KMS-11 (cell line): ENCODE measurements around the gene GRK5.
"Not testable (repeated sequence)": the region's sequence is repeated elsewhere in the genome, so short reads cannot be mapped to it uniquely, and the experiment has no call there.

ENCODE experiments used
- H2AFZ ChIP-seq: fragments of 200-600 bp; sonication (generic); 2 replicates; pipeline ENCODE4 v1.6.1; 2016; ENCODE audit warnings: antibody characterized with exemption, mixed run types, low read depth
- H3K27ac ChIP-seq: fragments of 200-600 bp; sonication (generic); 2 replicates; pipeline ENCODE4 v1.6.1; 2016; ENCODE audit warnings: mild to moderate bottlenecking, mixed run types
- H3K27me3 ChIP-seq: fragments of 200-600 bp; sonication (generic); 2 replicates; pipeline ENCODE4 v1.6.1; 2017; ENCODE audit warnings: mild to moderate bottlenecking, low read depth, mixed run types, moderate library complexity; ENCODE audit not compliant: insufficient read depth
- H3K36me3 ChIP-seq: fragments of 200-600 bp; sonication (generic); 2 replicates; pipeline ENCODE4 v1.6.1; 2017; ENCODE audit warnings: mild to moderate bottlenecking, mixed run types; ENCODE audit not compliant: insufficient read depth
- H3K4me1 ChIP-seq: fragments of 200-600 bp; sonication (generic); 2 replicates; pipeline ENCODE4 v1.6.1; 2016; ENCODE audit warnings: mild to moderate bottlenecking, low read depth, mixed run types; ENCODE audit not compliant: poor library complexity, severe bottlenecking
- H3K4me2 ChIP-seq: fragments of 200-600 bp; sonication (generic); 2 replicates; pipeline ENCODE4 v1.7.0; 2016; ENCODE audit warnings: mild to moderate bottlenecking, mixed run types
- H3K4me3 ChIP-seq: fragments of 200-600 bp; sonication (generic); IDR thresholded peaks from 2 replicates; pipeline ENCODE4 v1.6.1; 2017; ENCODE audit warnings: low read depth, low read length, mixed read lengths; ENCODE audit not compliant: insufficient read depth
- H3K79me2 ChIP-seq: fragments of 200-600 bp; sonication (generic); 2 replicates; pipeline ENCODE4 v1.6.1; 2016; ENCODE audit warnings: low read depth, mixed run types; ENCODE audit not compliant: insufficient read depth
- H3K9ac ChIP-seq: fragments of 200-600 bp; sonication (generic); 2 replicates; pipeline ENCODE4 v1.6.1; 2016; ENCODE audit warnings: mild to moderate bottlenecking, mixed run types
- H4K20me1 ChIP-seq: fragments of 200-600 bp; sonication (generic); 2 replicates; pipeline ENCODE4 v1.6.1; 2016; ENCODE audit warnings: mild to moderate bottlenecking, mixed run types; ENCODE audit not compliant: insufficient read depth
- CTCF ChIP-seq: fragments of 200-600 bp; sonication (generic); conservative IDR thresholded peaks from 2 replicates; pipeline ENCODE4 v1.6.1; 2017; ENCODE audit warnings: low read depth, mild to moderate bottlenecking, antibody characterized with exemption, low read length, moderate library complexity, mixed read lengths

Gene GRK5

GRCh38 chr10:119227825-119228224 is 20.5 kb downstream of the GRK5 start:
- peaks cover 7% of the 10 kb centered on the region for H3K4me1 ChIP-seq
- no peak overlapping the region for H3K4me3 ChIP-seq
- H3K79me2 ChIP-seq = no peaks in the 10 kb centered on the region
- H4K20me1 ChIP-seq = no peaks in the 10 kb centered on the region
- no peak overlapping the region for H3K4me2 ChIP-seq
- H3K27me3 ChIP-seq = no peaks in the 10 kb centered on the region
- H3K36me3 ChIP-seq = no peaks in the 10 kb centered on the region
- no peak for TF ChIP-seq CTCF
- no peak overlapping the region for H3K9ac ChIP-seq
- H2AFZ ChIP-seq = no peak overlapping the region
- H3K27ac ChIP-seq = no peak overlapping the region

- H3K27me3 ChIP-seq = no peaks in the 10 kb centered on the region
- H3K4me2 ChIP-seq = no peak overlapping the region
- no peak overlapping the region for H3K4me3 ChIP-seq
- no peaks in the 10 kb centered on the region for H4K20me1 ChIP-seq
- no peak for TF ChIP-seq CTCF
- H2AFZ ChIP-seq = no peak overlapping the region
- no peak overlapping the region for H3K9ac ChIP-seq
- H3K79me2 ChIP-seq = no peaks in the 10 kb centered on the region
- H3K4me1 ChIP-seq = peaks cover 10% of the 10 kb centered on the region
- no peaks in the 10 kb centered on the region for H3K36me3 ChIP-seq
- H3K27ac ChIP-seq = no peak overlapping the region
Observed at GRCh38 chr10:119231654-119232053, 24.3 kb downstream of the GRK5 start.

- H3K4me2 ChIP-seq, H3K27me3 ChIP-seq, H4K20me1 ChIP-seq, H2AFZ ChIP-seq, H3K4me1 ChIP-seq, H3K79me2 ChIP-seq, H3K27ac ChIP-seq, H3K4me3 ChIP-seq, H3K36me3 ChIP-seq, H3K9ac ChIP-seq: not testable (repeated sequence)
Observed at GRCh38 chr10:119232439-119232838, 25.1 kb downstream of the GRK5 start.

GRCh38 chr10:119233123-119233820 is 25.9 kb downstream of the GRK5 start:
- H3K27me3 ChIP-seq = no peaks in the 10 kb centered on the region
- no peak overlapping the region for H3K27ac ChIP-seq
- no peak overlapping the region for H3K4me3 ChIP-seq
- no peaks in the 10 kb centered on the region for H3K36me3 ChIP-seq
- H3K4me2 ChIP-seq = no peak overlapping the region
- TF ChIP-seq CTCF = no peak
- H3K79me2 ChIP-seq = no peaks in the 10 kb centered on the region
- H3K9ac ChIP-seq = no peak overlapping the region
- H3K4me1 ChIP-seq = peaks cover 10% of the 10 kb centered on the region
- no peaks in the 10 kb centered on the region for H4K20me1 ChIP-seq
- H2AFZ ChIP-seq = no peak overlapping the region

GRCh38 chr10:119233821-119234220 is 26.4 kb downstream of the GRK5 start:
- Histone ChIP-seq H3K4me1 (peaks cover 10% of the 10 kb centered on the region), H4K20me1 (no peaks in the 10 kb centered on the region), H3K36me3 (no peaks in the 10 kb centered on the region), H3K27me3 (no peaks in the 10 kb centered on the region), H3K79me2 (no peaks in the 10 kb centered on the region), H3K4me3 (no peak overlapping the region), H2AFZ (no peak overlapping the region), H3K4me2 (no peak overlapping the region), H3K9ac (no peak overlapping the region), H3K27ac (no peak overlapping the region)
- TF ChIP-seq CTCF = no peak
